ENCODE data around the gene TCP10L. TPM values are rescaled to one million over a fixed set of nuclear protein-coding genes. Genes with fewer than 3 reads are reported as not detected.

The TCP10L gene
- total and polyA plus RNA-seq, 2 experiments from 2014 or later = 0.97 TPM; not detected in 1

- no peak overlapping the region for H3K4me3 ChIP-seq
- DNase-seq = no peak
- H2AFZ ChIP-seq = no peak overlapping the region
- no peak for TF ChIP-seq EZH2phosphoT487 (IDR thresholded peaks at IDR 0.05; ENCODE audit: insufficient read depth, low read depth)
- TF ChIP-seq EZH2 (IDR thresholded peaks at IDR 0.05; ENCODE audit: insufficient read depth, poor library complexity, severe bottlenecking) = no peak
- no peaks in the 10 kb centered on the region for H3K36me3 ChIP-seq (ENCODE audit: low read depth)
- H3K9ac ChIP-seq = no peak overlapping the region
- H3K27ac ChIP-seq = no peak overlapping the region
- peaks cover 27% of the 10 kb centered on the region for H3K4me1 ChIP-seq (ENCODE audit: insufficient read depth)
- no peaks in the 10 kb centered on the region for H3K79me2 ChIP-seq (ENCODE audit: insufficient read depth)
- in situ Hi-C loops (cut with MboI) = no loop called here
- no peaks in the 10 kb centered on the region for H3K9me2 ChIP-seq (ENCODE audit: insufficient read depth)
- H3K4me2 ChIP-seq (ENCODE audit: unreplicated experiment) = no peak overlapping the region
- no peaks in the 10 kb centered on the region for H3K27me3 ChIP-seq (replicated peaks; ENCODE audit: insufficient read depth)
- H3K9me3 ChIP-seq (ENCODE audit: low read depth) = no peaks in the 10 kb centered on the region
- H3F3A ChIP-seq (ENCODE audit: insufficient read depth) = peaks cover 30% of the 10 kb centered on the region
- H4K20me1 ChIP-seq (ENCODE audit: insufficient read depth) = no peaks in the 10 kb centered on the region
- WGBS, 2 experiments (ENCODE audit: low coverage in 1 of 2, low lambda C conversion rate in 2 of 2, missing lambda C conversion rate in 2 of 2) = 91 to 92% methylated on average over 7 of the region's 7 CpGs
Measured at GRCh38 chr21:32525282-32525681, 60.0 kb downstream of the TCP10L start.

- Histone ChIP-seq H3K36me3 (ENCODE audit: low read depth) (no peaks in the 10 kb centered on the region), H3K4me2 (ENCODE audit: unreplicated experiment) (peak overlapping the region; percentile 64), H3F3A (ENCODE audit: insufficient read depth) (peaks cover 32% of the 10 kb centered on the region), H3K79me2 (ENCODE audit: insufficient read depth) (no peaks in the 10 kb centered on the region), H3K9me3 (ENCODE audit: low read depth) (no peaks in the 10 kb centered on the region), H3K27me3 (replicated peaks; ENCODE audit: insufficient read depth) (no peaks in the 10 kb centered on the region), H3K9me2 (ENCODE audit: insufficient read depth) (no peaks in the 10 kb centered on the region), H3K4me3 (no peak overlapping the region), H4K20me1 (ENCODE audit: insufficient read depth) (no peaks in the 10 kb centered on the region), H3K9ac (peak overlapping the region; percentile 70), H2AFZ (peak overlapping the region; percentile 49; the same call in 1 of the 2 replicates), H3K4me1 (ENCODE audit: insufficient read depth) (peaks cover 27% of the 10 kb centered on the region), H3K27ac (peak overlapping the region; percentile 93)
- TF ChIP-seq EZH2 (IDR thresholded peaks at IDR 0.05; ENCODE audit: insufficient read depth, poor library complexity, severe bottlenecking) (no peak), EZH2phosphoT487 (IDR thresholded peaks at IDR 0.05; ENCODE audit: insufficient read depth, low read depth) (no peak)
- in situ Hi-C loops (cut with MboI) = no loop called here
- peak; percentile 90 for DNase-seq
- WGBS, 2 experiments (ENCODE audit: low coverage in 1 of 2, low lambda C conversion rate in 2 of 2, missing lambda C conversion rate in 2 of 2) = 29 to 33% methylated on average over 8 of the region's 8 CpGs
Measured at GRCh38 chr21:32523988-32524719, 61.2 kb downstream of the TCP10L start.

Small RNAs within 50 kb of the gene (small RNA-seq; reads per million reads assigned to genes)
- gene RF00438 (ENCODE audit: low read depth, low replicate concordance) (not detected), gene RNA5SP490 (ENCODE audit: low read depth, low replicate concordance) (0.62 reads per million, percentile 11 among the genes with 10 or more reads in this experiment)

Other genes starting within 250 kb of the TCP10L start
- 15.7 and 20.4 TPM in 2 replicates for gene URB1, start 192.5 kb downstream of the TCP10L start, total RNA-seq (2014; rRNA removed; shearing (Covaris generic))
- 4.6 and 4.9 TPM in 2 replicates for gene URB1, start 192.5 kb downstream of the TCP10L start, polyA plus RNA-seq (2016; fragmentation: Nextera tagmentation; extraction: Ambion mirVana)
- 0.89 and 2.2 TPM in 2 replicates for gene EVA1C, start 172.8 kb downstream of the TCP10L start, total RNA-seq (2014; rRNA removed; shearing (Covaris generic))
- 1.3 and 1.9 TPM in 2 replicates for gene EVA1C, start 172.8 kb downstream of the TCP10L start, polyA plus RNA-seq (2016; fragmentation: Nextera tagmentation; extraction: Ambion mirVana)
- 20.5 and 26.8 TPM in 2 replicates for gene CFAP298, start 26.9 kb upstream of the TCP10L start, total RNA-seq (2014; rRNA removed; shearing (Covaris generic))
- gene CFAP298, start 26.9 kb upstream of the TCP10L start, polyA plus RNA-seq (2016; fragmentation: Nextera tagmentation; extraction: Ambion mirVana) = 53.9 and 56.0 TPM in 2 replicates
- 4.6 and 9.4 TPM in 2 replicates for gene SYNJ1, start 142.5 kb upstream of the TCP10L start, total RNA-seq (2014; rRNA removed; shearing (Covaris generic))
- gene SYNJ1, start 142.5 kb upstream of the TCP10L start, polyA plus RNA-seq (2016; fragmentation: Nextera tagmentation; extraction: Ambion mirVana) = 5.0 TPM in 2 replicates
- 14.7 and 16.2 TPM in 2 replicates for gene PAXBP1, start 186.2 kb upstream of the TCP10L start, total RNA-seq (2014; rRNA removed; shearing (Covaris generic))
- gene PAXBP1, start 186.2 kb upstream of the TCP10L start, polyA plus RNA-seq (2016; fragmentation: Nextera tagmentation; extraction: Ambion mirVana) = 6.3 and 7.4 TPM in 2 replicates

All from GM23248 (cell line).